Stimulated activated naive CD8-positive, alpha-beta T cell treated with anti-CD3 and anti-CD28 coated beads, Interleukin-15, amount 100 ng/mL, for 72 hours (primary cell): Measurements from ENCODE around the gene TUBB.
A peak's percentile ranks its signal among the peaks of the same experiment; 100 is the strongest.

ENCODE experiments used
- ATAC-seq: fragments of 150-1000 bp; cut with Tn5 transposase; 2 replicates; pipeline ENCODE4 v1.10.0; 2021; ENCODE audit warnings: mild to moderate bottlenecking, moderate library complexity
- DNase-seq, 2 donors: peaks; one replicate each; pipeline ENCODE4 v3.0.0; 2021 to 2022
- H3K27ac Mint-ChIP-seq, 2 donors: one replicate each; pipeline ENCODE4 v1.8.0; 2022; ENCODE audit warnings: mild to moderate bottlenecking in 2 of 2, mixed read lengths in 2 of 2, moderate library complexity in 2 of 2
- H3K27me3 Mint-ChIP-seq: one replicate; pipeline ENCODE4 v1.8.0; 2022; ENCODE audit warnings: mixed read lengths
- H3K4me1 Mint-ChIP-seq: one replicate; pipeline ENCODE4 v1.8.0; 2022; ENCODE audit warnings: mild to moderate bottlenecking, mixed read lengths
- H3K4me3 Mint-ChIP-seq, 2 donors: one replicate each; pipeline ENCODE4 v1.8.0; 2022; ENCODE audit warnings: mild to moderate bottlenecking in 2 of 2, mixed read lengths in 2 of 2, moderate library complexity in 1 of 2
- H3K9me3 Mint-ChIP-seq, 2 donors: one replicate each; pipeline ENCODE4 v1.8.0; 2022; ENCODE audit warnings: mixed read lengths in 2 of 2

The TUBB gene

DNA sequence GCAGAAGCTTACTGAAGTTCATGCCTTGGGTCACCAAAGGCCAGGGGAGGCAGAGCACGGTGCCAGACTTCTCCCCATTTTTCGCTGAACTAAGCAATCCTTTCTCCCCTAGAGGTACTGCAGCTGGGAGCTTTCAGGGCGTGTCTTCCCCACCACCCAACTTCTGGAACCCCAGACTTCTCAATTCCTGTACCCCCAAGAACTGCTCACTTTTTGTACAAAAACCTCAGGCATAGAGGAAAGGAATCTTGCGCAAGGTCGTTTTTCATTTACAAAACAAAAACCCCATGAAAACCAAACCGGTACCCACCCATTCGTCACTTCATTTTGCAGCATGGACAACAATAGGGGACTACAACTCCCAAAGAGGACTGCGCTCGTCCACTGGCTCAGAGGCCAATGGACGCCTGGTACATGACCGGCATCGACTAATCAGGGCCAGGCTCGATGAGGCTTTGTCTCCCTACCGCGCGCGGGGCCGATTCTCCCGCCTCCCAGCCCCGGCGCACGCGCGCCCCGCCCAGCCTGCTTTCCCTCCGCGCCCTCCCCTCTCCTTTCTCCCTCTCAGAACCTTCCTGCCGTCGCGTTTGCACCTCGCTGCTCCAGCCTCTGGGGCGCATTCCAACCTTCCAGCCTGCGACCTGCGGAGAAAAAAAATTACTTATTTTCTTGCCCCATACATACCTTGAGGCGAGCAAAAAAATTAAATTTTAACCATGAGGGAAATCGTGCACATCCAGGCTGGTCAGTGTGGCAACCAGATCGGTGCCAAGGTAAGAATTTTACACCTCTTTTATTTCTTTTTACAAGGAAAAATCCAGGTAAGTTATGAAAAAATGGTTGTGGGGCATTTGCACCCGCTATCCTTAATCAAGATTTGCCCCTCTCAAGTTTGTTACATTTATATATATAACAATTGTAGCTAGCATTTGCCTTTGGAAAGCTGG, at the start of gene TUBB:
TSS of gene TUBB (plus strand) at position 562 of the 947 bp plus-strand sequence. CDS start at position 717, 155 bp downstream.
- Mint-ChIP-seq H3K27ac (peak within 1 kb of the TSS; percentile 99), H3K9me3 (no peaks in the 10 kb centered on the region), H3K4me3 (peak within 1 kb of the TSS; percentile 88), H3K27me3 (no peaks in the 10 kb centered on the region), H3K4me1 (peaks cover 79% of the 10 kb centered on the region)
- DNase-seq = peak; percentile 91 to 95
- ATAC-seq = peak; percentile 72

DNA sequence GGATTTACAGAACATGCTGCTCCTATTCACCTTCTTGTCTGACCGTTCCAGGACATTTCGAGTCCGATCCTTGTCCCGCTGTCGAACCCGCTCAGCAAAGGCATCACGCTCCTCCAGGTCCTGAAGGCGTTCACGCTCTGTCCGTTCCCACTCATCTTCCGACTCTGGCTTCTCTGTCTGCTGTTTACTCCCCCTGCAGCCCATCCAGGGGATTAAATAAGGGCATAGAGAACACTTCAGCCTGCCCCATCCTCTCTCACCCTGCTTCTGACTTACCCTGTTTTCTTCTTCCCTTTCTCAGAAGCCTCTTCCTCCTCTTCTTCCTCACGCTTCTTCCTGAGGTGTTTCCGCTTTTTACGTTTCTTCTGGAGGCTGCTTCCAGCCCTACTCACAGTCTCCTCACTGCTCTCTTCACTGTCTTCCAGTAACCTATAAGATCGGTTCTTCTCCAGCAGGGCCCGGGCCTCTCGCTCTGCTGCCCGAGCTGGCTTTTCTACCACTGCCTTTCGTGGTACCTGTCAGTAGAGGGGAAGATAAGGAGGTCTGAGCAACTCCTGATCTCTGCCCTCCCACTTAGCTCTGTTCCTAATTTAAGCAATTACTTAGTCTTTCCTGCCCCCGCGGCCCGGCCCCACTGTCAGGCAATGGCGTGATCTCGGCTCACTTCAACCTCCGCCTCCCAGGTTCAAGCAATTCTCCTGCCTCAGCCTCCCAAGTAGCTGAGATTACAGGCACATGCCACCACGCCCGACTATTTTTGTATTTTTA, 49.2 kb upstream of the TUBB start:
- no peaks in the 10 kb centered on the region for H3K9me3 Mint-ChIP-seq
- ATAC-seq (no peak), DNase-seq (no peak)

DNA sequence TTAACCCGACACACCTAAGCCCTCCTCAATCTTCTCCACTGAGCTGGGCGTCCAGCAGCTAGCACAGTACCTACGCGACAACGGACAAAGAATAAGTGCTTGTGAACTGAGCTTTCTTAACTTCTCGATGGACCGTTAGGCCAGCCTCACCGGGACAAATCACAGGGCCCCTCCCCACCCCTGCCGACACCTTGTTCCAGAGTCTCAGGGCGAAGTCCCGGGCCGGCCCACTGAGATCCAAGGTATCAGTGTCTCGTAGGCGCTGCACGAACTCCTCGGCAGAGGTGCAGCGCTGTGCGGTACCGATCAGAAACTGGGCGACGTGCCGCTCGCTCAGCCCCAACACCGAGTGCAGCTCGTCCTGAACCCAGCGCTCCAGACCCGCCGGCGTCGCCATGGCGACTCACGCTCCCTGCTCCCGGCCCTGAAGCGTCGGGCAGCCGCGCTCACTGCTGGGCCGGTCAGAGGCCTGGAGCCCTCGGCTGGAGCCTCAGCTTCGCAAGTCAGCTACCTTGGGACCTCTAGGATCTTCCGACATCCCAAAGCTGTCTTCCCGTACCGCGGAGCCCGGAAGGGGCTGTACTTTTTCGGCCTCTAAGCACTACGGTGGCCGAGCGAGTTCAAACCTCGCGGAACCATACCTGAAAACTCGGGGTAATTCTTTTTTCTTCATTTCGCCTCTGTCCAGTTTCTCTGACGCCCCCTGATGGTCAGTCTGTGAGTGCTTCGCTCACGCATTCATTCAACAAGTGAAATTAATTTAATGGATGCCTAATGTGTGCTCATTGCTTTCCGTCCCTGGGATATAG, 47.5 kb upstream of the TUBB start, which contains the start of gene DHX16:
TSS of gene DHX16 (minus strand) at position 562 of the 809 bp plus-strand sequence. CDS start at position 397, 165 bp downstream.
- ATAC-seq = peak; percentile 87
- H3K4me3 Mint-ChIP-seq = peak within 1 kb of the TSS; percentile 88 to 90
- DNase-seq = peak; percentile 88 to 91
- H3K4me1 Mint-ChIP-seq = peaks cover 50% of the 10 kb centered on the region
- peak within 1 kb of the TSS; percentile 90 for H3K27ac Mint-ChIP-seq
- H3K27me3 Mint-ChIP-seq = no peaks in the 10 kb centered on the region
- H3K9me3 Mint-ChIP-seq = no peaks in the 10 kb centered on the region

More for the DNA sequence above, 49.2 kb upstream of the TUBB start:
- no peaks in the 10 kb centered on the region for H3K27me3 Mint-ChIP-seq
- H3K4me3 Mint-ChIP-seq = peak overlapping the region; percentile 88 to 90
- H3K27ac Mint-ChIP-seq = no peak overlapping the region
- H3K4me1 Mint-ChIP-seq = peaks cover 52% of the 10 kb centered on the region

- DNase-seq (no peak), ATAC-seq (no peak)
- Mint-ChIP-seq H3K27me3 (no peaks in the 10 kb centered on the region), H3K9me3 (no peaks in the 10 kb centered on the region), H3K27ac (peak overlapping the region; percentile 43 to 78), H3K4me1 (peaks cover 64% of the 10 kb centered on the region), H3K4me3 (no peak overlapping the region)
These were observed 43.4 kb upstream of the TUBB start for GRCh38 chr6:30676660-30677285.

- ATAC-seq (peak; percentile 51), DNase-seq (peak; percentile 92 to 94)
- Mint-ChIP-seq H3K9me3 (no peaks in the 10 kb centered on the region), H3K4me3 (peak overlapping the region; percentile 86 to 94), H3K27me3 (no peaks in the 10 kb centered on the region), H3K27ac (peak overlapping the region; percentile 53 to 96), H3K4me1 (peaks cover 47% of the 10 kb centered on the region)
These were observed 41.0 kb upstream of the TUBB start for GRCh38 chr6:30678964-30679726.

DNA sequence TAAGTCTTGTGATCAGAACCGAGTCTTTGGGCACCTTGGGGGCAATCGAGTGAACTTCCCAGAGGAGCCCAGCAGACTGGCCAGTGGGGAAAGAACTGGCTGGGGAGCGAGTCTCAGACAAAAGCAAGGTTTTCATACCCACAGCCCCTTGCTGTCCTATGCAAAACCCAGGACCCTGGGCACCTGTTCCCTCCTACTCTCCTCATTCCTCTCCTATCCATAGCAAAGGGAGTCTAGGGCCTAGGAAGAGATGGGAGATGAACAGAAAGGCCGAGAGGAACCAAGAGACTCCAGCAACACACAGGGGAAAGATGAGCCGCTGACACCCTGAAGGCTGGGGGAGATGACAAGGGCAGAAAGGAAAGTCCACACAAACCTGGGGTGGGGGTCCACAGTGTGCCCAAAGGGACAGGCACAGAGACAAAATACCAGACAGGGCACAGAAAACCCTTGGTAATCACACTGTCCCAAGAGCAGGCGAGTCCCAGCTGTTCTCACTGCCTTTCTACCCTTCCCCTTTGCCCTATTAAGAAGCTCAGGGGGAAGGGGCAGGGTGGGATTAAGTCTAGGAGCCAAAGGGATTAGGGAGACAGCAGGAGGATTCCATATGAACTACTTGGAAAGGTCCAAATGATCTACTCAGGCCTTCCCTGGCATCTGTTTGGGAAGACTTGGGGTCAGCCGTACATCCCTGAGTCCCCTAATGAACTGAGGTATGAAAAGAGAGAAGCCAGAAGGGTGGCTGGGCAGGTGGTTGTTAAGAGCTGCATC, 40.2 kb upstream of the TUBB start:
- Mint-ChIP-seq H3K27ac (peak overlapping the region; percentile 53 to 83), H3K27me3 (no peaks in the 10 kb centered on the region), H3K4me1 (peaks cover 47% of the 10 kb centered on the region), H3K4me3 (peak overlapping the region; percentile 86 to 94), H3K9me3 (no peaks in the 10 kb centered on the region)
- DNase-seq (peak; percentile 26 to 29), ATAC-seq (no peak)

DNA sequence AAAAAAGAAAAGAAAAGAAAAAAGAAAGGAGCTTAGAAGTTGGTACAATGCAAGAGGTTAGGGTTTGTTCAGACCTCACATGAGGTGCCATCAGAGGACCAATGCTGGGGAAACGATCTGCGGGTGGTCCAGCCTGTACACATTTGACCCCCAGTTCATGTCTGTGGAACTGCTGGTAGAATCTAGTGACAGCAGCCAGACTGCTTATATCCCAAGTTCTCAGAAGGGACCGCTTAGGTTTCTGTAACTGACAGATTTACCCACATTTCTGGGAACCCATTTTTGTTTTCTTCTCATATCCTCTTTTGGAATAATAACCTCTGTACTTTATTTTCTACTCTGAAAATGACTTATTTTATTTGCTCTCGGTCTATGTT, 38.4 kb upstream of the TUBB start:
- H3K9me3 Mint-ChIP-seq = no peaks in the 10 kb centered on the region
- H3K4me1 Mint-ChIP-seq = peaks cover 35% of the 10 kb centered on the region
- ATAC-seq (no peak), DNase-seq (peak in 1 of 2 donors; percentile 26)
- no peaks in the 10 kb centered on the region for H3K27me3 Mint-ChIP-seq
- H3K4me3 Mint-ChIP-seq = peak overlapping the region; percentile 86 to 94
- H3K27ac Mint-ChIP-seq = peak overlapping the region; percentile 96 to 97

DNA sequence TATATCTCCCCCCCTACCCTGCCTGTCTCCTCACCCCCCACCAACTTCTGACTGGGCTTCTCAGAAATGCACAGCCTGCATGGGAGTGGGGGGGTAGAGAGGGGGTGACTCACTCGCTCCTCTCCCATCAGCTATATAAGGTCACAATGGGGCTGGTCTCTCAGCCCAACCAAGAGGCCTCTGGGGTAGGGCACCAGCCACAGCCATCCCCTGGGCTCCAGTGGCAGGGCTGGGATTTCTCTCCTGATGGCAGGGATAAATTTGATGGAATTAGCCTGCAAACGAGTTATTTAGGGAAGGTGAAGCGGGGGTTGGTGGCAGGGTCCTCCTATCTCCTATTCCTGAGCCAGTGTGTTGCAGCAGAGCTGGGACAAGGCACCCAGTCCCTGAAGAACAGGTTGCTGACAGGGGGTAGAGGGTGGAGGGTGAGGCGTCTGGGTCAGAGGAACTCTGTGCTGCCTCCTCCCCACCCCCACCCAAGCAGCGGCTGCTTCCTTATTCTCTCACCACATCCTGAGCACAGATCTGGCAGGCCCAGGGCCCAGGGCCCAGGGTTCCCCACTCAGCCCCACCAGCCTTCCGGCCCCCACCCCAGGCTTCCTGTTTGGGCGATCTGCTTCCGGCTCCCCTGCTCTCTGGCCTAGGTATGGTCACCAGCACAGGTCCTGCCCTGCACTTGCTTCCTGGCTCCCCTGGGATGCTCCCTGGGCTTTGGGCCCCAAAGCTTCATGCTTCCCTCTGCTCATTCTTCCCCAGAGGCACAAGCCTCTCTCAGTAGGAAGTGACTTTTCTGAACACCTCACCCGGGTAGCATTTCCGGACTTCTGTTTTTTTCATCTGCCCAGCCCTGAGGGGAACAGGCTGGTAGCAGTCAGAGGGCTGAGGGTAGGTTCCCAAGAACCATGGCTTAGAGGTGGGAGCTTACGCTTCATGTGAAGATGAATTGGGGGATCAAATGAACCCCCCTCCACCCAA, 37.7 kb upstream of the TUBB start:
- peaks cover 33% of the 10 kb centered on the region for H3K4me1 Mint-ChIP-seq
- no peaks in the 10 kb centered on the region for H3K9me3 Mint-ChIP-seq
- H3K27ac Mint-ChIP-seq = peak overlapping the region; percentile 96 to 97
- peak overlapping the region; percentile 86 to 94 for H3K4me3 Mint-ChIP-seq
- peak; percentile 83 to 92 for DNase-seq
- peak; percentile 81 for ATAC-seq
- H3K27me3 Mint-ChIP-seq = no peaks in the 10 kb centered on the region

GRCh38 chr6:30683183-30683979, 36.8 kb upstream of the TUBB start:
- ATAC-seq (no peak), DNase-seq (peak in 1 of 2 donors; percentile 29)
- peaks cover 41% of the 10 kb centered on the region for H3K4me1 Mint-ChIP-seq
- peak overlapping the region; percentile 86 to 94 for H3K4me3 Mint-ChIP-seq
- no peaks in the 10 kb centered on the region for H3K27me3 Mint-ChIP-seq
- H3K9me3 Mint-ChIP-seq = no peaks in the 10 kb centered on the region
- H3K27ac Mint-ChIP-seq = peak overlapping the region; percentile 96 to 97

GRCh38 chr6:30683980-30684338, 36.2 kb upstream of the TUBB start:
- Mint-ChIP-seq H3K4me1 (peaks cover 41% of the 10 kb centered on the region), H3K9me3 (no peaks in the 10 kb centered on the region), H3K4me3 (peak overlapping the region; percentile 86 to 94), H3K27ac (peak overlapping the region; percentile 85 to 97), H3K27me3 (no peaks in the 10 kb centered on the region)
- ATAC-seq (no peak), DNase-seq (no peak)

GRCh38 chr6:30684386-30685156, 35.6 kb upstream of the TUBB start:
- Mint-ChIP-seq H3K9me3 (no peaks in the 10 kb centered on the region), H3K4me1 (peaks cover 41% of the 10 kb centered on the region), H3K4me3 (peak overlapping the region; percentile 86 to 94)

More at GRCh38 chr6:30684386-30685156, 35.6 kb upstream of the TUBB start:
- ATAC-seq (no peak), DNase-seq (peak; percentile 41 to 69)
- H3K27me3 Mint-ChIP-seq = no peaks in the 10 kb centered on the region
- peak overlapping the region; percentile 86 to 97 for H3K27ac Mint-ChIP-seq
